ENCODE results near the gene RFC4. TPM values are rescaled to one million over a fixed set of nuclear protein-coding genes. Genes with fewer than 3 reads are reported as not detected.

Gene RFC4
- total RNA-seq, 4 donors from 2014 or later, result 12.1 to 12.9 (median 12.5) TPM

GRCh38 chr3:186760897-186761447 lies 45.3 kb downstream of the RFC4 start:
- no peak overlapping the region for H3K27ac ChIP-seq (replicated peaks in 1 of 4)
- TF ChIP-seq POLR2A (IDR thresholded peaks at IDR 0.05; ENCODE audit: low read depth) (no peak), CTCF (IDR thresholded peaks at IDR 0.05) (no peak), POLR2AphosphoS5 (IDR thresholded peaks at IDR 0.05) (no peak), EP300 (IDR thresholded peaks at IDR 0.05) (no peak)
- WGBS, result 95% methylated on average over 8 of the region's 8 CpGs
- no peaks in the 10 kb centered on the region for H3K9me3 ChIP-seq
- H3K36me3 ChIP-seq, result no peaks in the 10 kb centered on the region
- peaks cover 0 to 10% (median 0%) of the 10 kb centered on the region in 4 donors for H3K27me3 ChIP-seq
- H3K4me3 ChIP-seq, result no peak overlapping the region
- DNase-seq (ENCODE audit: extremely low spot score), result no peak
- H3K4me1 ChIP-seq, result no peaks in the 10 kb centered on the region
- intact Hi-C loops (cut with DNase I), result no loop called here

- intact Hi-C loops (cut with DNase I), result no loop called here
- H3K9me3 ChIP-seq, result no peaks in the 10 kb centered on the region
- no peak overlapping the region for H3K4me3 ChIP-seq
- no peak for DNase-seq (ENCODE audit: extremely low spot score)
- no peaks in the 10 kb centered on the region for H3K4me1 ChIP-seq
- 93% methylated on average over 10 of the region's 10 CpGs for WGBS
- TF ChIP-seq EP300 (IDR thresholded peaks at IDR 0.05) (no peak), CTCF (IDR thresholded peaks at IDR 0.05) (no peak), POLR2AphosphoS5 (IDR thresholded peaks at IDR 0.05) (no peak), POLR2A (IDR thresholded peaks at IDR 0.05; ENCODE audit: low read depth) (no peak)
- H3K27me3 ChIP-seq, result peaks cover 0 to 10% (median 0%) of the 10 kb centered on the region in 4 donors
- no peak overlapping the region for H3K27ac ChIP-seq (replicated peaks in 1 of 4)
- H3K36me3 ChIP-seq, result no peaks in the 10 kb centered on the region
Measured at GRCh38 chr3:186760141-186760833, 46.0 kb downstream of the RFC4 start.

GRCh38 chr3:186759231-186759930 lies 46.9 kb downstream of the RFC4 start:
- H3K27ac ChIP-seq (replicated peaks in 1 of 4), result no peak overlapping the region
- DNase-seq (ENCODE audit: extremely low spot score), result no peak
- intact Hi-C loops (cut with DNase I), result no loop called here
- no peaks in the 10 kb centered on the region for H3K9me3 ChIP-seq
- TF ChIP-seq POLR2A (IDR thresholded peaks at IDR 0.05; ENCODE audit: low read depth) (no peak), EP300 (IDR thresholded peaks at IDR 0.05) (no peak), POLR2AphosphoS5 (IDR thresholded peaks at IDR 0.05) (no peak), CTCF (IDR thresholded peaks at IDR 0.05) (no peak)
- peaks cover 0 to 10% (median 0%) of the 10 kb centered on the region in 4 donors for H3K27me3 ChIP-seq
- no peaks in the 10 kb centered on the region for H3K4me1 ChIP-seq
- no peak overlapping the region for H3K4me3 ChIP-seq
- no peaks in the 10 kb centered on the region for H3K36me3 ChIP-seq
- WGBS, result 75% methylated on average over 11 of the region's 11 CpGs

GRCh38 chr3:186757686-186758220 lies 48.5 kb downstream of the RFC4 start:
- Histone ChIP-seq H3K36me3 (no peaks in the 10 kb centered on the region), H3K9me3 (no peaks in the 10 kb centered on the region), H3K27ac (replicated peaks in 1 of 4) (no peak overlapping the region), H3K4me1 (no peaks in the 10 kb centered on the region), H3K27me3 (peaks cover 0 to 10% (median 0%) of the 10 kb centered on the region in 4 donors), H3K4me3 (no peak overlapping the region)
- no peak for DNase-seq (ENCODE audit: extremely low spot score)
- intact Hi-C loops (cut with DNase I), result no loop called here
- 81% methylated on average over 7 of the region's 8 CpGs for WGBS
- TF ChIP-seq POLR2A (IDR thresholded peaks at IDR 0.05; ENCODE audit: low read depth), result no peak
- no peak for TF ChIP-seq CTCF (IDR thresholded peaks at IDR 0.05)
- TF ChIP-seq POLR2AphosphoS5 (IDR thresholded peaks at IDR 0.05), result no peak
- no peak for TF ChIP-seq EP300 (IDR thresholded peaks at IDR 0.05)

Measured in esophagus muscularis mucosa (tissue), 4 donors.